GM21619 (cell line): ENCODE data around the gene VSNL1.

ENCODE experiments used
- ATAC-seq: cut with Tn5 transposase; IDR thresholded peaks from one replicate; pipeline ENCODE4 v1.9.1; 2021; ENCODE audit not compliant: unreplicated experiment

The VSNL1 gene

DNA sequence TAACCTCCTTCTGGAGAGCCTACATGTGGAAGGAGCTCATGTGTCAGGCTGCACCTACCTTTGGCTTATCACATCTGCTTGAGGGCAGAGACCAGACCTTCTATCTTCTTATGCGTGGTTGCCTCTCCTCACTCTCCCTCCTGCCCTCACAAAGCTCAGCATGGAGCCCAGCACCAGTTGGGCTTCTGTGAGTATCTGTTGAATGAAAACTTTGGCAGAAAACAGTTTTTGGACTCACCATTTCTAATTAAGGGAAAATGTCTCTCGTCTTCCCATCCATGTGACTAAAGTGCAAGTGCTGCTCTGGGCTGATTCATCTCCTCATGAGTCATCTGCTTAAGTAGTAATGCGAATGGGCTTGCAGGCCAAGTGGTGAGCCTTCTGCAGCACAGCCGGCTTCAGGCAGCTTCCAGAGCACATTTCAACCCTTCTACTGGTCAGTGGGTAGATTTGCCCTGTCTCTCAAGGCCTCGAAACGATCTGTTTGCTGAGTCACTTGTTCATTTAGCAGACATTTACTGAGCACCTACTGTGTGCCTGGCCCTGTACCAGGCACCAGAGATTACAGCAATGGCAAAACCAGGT lies 102.6 kb downstream of the VSNL1 start:
- no peak for ATAC-seq

DNA sequence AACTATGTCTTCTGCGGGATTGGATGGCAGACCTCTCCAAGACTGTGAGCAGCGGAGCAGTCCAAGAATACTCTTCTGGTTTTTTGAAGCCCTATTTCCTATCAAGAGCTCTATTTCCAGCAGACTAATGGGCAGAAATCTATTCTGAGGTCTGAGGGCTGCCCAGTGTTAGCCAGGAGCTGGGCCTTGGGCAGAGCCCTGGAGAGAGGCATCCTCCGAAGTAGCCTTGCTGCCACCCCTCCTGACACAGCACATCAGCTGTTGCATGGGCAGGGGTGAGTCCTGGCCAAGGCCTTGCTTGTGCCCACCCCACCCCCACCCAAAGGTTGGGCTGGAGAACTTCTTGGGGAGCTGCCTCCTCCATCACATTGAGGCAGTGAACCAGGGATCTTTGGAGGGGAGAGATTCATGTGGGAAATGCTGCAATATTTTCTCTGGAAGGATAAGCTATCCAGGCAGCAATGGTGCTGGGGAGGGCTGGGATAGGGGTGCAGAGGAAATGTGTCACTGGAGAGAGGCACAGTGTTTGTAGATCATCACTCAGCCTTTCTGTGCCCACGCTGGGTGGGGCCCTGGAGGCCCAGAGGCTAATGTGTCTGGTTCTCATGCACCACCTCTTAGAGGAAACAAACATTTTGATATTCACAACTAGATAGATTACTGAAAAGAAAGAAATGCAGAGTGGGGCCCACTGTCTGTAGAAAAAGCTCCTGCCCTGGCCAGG lies 104.7 kb downstream of the VSNL1 start:
- no peak for ATAC-seq

DNA sequence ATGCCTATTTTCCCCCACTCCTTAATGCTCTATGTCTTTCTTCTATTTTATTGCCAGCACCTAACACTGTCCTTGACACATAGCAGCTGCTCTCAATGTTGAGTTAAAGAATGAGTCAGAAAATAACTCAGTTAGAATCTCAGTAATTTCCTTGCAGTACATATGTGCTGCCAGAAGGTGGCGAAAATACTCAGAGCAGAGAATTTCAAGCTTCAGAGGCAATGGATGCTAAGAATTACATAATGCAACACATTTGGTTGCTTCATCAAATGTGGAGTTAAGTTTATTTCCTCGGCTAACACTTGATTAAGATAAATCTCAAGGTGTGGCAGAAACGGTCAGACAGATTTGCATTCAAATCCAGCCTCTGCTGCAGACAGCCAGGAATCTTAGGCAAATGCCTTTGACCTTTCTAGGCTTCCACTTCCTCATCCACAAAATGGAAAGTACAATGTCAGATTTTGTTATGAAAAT lies 105.6 kb downstream of the VSNL1 start:
- ATAC-seq: peak; percentile 87

DNA sequence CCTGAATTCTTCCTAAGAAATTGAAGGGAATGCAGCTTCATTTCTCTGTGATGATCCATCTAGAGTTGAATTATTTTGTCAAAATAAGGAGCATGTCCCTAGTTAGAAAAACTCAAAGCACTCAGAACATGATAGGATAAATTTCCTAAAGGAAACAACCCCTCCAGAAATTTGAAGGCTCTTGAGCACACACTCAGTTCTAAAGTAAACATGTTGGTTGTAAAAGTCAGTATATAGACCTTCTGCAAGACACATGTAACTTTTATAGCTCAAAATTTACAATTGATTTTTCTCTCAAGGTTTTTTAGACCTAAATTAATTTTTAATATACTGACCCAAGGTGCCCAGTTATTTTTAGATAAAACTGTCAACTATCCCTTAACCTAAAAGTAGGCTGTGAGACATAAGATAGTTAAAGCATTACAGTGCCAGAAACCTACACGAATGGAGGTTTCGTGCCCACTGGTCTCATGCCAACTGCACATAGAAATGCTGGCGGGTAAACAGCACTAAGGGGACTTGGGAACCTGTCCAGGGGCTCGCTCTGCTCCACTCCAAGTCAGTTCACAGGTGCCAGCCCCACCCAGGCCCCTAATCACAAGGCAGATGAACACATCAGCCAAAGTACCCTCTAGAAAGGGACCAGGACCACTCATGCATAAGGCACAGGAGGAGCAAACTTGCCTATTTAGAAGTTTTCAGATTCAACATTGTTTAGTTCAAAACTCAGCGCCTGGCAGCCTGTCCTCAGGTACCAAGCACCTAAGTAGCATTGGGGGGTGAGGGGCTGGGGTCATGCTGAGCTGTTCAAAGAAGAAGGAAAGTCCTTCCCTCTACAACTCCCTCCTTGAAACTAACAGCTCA lies 106.6 kb downstream of the VSNL1 start:
- ATAC-seq: no peak

DNA sequence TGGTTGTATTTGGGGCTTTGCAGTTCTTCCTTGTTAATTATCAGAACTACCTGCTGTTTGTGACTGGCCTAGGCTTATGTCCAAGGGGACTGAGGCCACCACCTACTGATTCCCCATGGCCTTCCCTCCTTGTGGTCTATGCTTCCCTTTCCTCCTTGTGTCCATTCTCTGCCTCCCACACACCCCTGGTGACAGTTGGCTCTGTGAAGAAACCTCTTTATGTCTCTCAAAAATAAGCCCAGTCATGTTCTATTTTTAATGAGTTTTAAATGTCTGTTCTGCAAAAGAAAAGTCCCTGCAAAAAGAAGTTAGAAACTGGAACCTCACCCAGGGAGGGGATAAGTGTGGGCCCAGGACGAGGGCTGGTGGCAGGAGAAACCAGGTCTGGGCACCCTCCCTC lies 108.1 kb downstream of the VSNL1 start:
- no peak for ATAC-seq

DNA sequence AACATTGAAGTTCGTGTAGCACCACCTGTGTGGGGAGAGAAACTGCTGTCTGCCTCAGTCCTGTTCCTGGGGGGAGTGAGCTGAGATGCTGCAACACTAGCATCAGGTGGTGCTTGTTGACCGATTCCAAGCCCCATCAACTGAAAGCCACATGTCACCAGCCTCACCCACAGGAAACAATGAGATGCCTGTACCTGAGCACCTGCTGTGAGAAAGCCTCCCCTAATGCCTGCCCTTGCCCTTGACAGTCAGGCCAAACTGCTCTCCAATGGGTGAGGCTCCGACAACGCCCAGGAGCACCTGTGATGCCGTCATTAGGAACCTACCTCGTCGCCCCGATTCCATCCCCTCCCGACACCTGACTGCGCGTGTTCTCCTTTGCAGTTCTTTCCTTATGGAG lies 108.5 kb downstream of the VSNL1 start:
- no peak for ATAC-seq

DNA sequence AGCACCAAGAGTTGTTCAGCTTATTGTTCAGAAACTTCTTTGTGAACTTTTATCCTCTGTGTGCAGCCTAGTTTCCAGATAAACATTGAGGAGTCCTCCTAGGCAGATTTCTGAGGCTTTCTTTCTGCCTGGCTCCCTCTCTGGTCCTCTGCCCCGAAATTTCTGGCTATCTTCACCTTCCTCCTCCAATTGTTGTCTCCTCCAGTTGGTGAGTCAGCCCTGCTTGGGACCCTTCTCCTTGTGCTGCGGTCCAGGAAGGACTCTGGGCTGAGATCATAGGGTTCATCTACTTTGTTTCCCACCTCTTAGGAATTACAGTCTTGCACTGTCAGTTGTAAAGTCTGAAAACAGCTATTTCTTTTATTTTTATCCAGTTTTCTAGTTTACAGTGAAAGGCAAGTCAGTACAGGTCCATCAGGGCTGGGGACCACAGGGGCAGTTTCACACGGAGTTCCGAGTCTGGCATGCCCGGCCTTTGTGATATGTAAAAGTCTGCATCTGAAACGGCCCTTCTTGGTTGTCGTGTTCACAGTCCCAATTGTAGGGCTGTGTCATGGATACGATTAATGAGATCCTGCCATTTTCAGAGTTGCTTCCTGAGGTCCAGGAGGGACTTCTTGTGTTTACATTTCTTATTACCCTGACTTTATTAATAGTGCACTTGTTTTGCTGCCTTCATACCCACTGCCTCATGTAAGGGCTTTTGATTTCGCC lies 112.3 kb downstream of the VSNL1 start:
- no peak for ATAC-seq

DNA sequence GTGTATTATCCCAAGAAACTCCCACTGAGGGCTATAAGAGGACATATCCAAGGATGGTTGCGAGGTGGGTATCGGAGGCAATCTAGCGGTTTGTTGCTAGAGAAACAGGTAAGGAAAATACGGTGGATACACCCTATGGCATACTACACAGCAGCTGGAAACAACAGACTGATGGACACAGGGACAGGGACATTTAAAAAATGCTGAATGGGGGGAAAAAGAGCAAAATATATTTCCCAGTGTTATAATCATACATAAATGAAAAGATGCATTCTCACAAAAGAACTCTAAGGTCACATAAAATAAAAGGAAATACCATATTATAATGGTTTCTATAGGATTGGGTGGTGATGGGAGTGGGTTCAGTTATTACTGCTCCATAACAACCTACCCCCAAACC lies 117.3 kb downstream of the VSNL1 start:
- ATAC-seq: no peak

DNA sequence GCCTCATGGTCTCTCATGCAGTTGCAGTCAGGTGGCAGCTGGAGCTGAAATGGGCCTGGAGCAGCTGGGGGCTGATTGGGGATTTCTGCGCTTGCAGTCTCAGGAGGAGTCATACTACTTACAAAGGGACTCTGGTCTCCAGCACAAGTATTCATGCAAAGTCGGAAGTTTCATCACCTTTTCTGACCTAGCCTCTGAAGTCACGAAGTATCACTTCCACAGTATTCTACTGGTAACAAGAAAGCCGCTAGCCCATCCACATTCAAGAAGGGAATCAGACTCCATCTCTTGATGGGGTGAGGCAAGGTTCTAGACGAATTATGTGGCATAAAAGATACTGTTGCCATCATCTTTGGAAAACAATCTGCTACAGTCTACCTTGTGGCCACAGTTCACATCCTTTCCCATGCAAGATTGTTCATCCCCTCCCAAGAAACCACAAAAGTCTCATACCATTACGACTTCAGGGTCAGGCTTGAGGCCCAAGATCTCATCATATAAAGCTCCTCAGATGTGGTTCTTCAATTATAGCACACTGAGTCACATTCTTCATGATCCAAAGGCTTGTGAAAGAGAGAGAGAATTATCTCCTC lies 117.9 kb downstream of the VSNL1 start:
- ATAC-seq: peak; percentile 59

DNA sequence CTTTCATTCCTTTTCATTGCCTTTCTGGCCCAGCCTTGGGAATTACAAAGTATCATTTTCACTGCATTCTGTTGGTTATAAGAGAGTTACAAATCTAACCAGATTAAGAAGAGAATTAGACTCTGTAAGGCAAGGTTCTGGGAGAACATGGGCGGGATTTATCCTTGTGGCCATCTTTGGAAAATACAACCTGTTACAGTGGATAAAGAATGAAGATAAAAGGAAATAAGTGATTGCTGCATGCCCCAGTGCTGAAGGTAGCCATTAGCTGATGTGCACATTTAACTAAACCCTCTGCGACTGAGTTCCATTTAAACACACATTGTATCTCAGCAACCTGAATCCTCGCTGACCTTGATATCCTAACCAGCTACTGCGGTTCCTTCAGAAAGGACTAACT lies 119.7 kb downstream of the VSNL1 start:
- ATAC-seq: no peak

DNA sequence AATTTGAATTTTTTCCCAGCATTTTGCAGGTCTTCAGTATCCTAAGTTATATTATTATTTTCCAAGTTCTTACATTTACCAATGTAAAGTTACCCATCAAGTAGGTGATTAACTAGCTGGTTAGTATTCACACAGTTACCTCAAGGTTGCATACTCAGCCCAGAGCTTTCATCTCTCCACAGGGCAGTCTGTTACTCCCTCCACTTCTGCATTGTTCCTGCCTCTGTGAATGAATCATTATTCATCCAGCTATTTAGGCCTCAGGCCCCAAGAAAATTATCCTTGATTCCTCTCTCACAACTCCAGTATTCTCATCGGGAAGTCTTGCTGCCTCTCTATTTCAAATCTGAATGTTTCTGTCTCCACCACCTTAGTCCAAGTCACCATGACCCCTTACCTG lies 121.0 kb downstream of the VSNL1 start:
- no peak for ATAC-seq

DNA sequence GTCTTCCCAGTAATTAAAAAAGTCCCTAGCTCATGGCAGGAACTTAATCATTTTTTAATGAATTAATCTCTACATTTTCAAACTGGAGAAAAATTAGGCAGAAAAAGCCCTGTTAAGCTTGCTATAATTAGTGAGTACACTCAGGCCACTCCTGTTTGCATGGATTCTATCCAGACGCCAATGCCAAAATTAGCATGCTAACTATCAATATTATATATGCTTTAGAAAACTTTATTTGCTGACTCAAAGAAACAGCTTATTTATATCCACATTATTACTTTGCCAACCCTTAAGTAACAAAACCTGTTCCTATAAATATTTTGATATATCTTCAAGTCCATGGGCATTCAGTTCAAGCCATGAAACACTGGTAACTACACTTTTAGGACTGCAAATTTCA lies 122.2 kb downstream of the VSNL1 start:
- ATAC-seq: no peak

DNA sequence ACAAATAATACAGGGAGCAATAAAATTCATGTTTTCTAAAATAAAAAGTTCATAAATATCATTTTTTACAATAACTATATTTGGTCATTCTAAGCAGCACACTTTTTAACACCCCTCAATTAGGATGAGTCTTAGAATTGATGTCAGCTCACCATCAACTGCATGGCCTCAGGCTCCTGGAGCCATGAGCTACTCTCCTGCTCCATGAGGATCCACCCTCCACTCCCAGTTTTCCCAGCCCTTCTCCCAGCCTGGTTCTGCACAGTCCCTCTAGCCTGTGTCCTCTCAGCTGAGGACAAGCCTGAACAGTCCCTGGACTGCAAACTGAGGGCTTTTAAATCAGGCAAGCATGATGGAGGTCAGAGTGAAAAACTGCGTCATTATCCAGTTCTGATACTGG lies 124.0 kb downstream of the VSNL1 start:
- no peak for ATAC-seq

DNA sequence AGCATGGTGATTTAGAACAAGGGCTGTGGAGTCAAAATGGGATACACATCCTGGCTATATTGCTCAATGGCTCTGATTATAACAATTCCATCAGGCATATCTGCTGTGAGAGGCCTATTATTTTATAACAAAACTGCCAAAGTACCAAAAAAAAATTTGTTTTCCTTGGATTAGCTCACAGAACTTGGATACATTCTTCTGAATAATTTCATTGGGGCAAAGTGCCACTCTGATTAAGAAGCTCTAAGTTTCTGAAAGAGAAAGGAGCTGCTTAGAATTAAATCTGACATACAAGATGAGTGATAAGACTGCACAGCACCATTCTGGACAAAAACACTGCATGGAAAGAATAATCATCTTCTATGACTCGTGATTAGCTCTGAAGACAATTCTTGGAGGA lies 127.4 kb downstream of the VSNL1 start:
- ATAC-seq: no peak

DNA sequence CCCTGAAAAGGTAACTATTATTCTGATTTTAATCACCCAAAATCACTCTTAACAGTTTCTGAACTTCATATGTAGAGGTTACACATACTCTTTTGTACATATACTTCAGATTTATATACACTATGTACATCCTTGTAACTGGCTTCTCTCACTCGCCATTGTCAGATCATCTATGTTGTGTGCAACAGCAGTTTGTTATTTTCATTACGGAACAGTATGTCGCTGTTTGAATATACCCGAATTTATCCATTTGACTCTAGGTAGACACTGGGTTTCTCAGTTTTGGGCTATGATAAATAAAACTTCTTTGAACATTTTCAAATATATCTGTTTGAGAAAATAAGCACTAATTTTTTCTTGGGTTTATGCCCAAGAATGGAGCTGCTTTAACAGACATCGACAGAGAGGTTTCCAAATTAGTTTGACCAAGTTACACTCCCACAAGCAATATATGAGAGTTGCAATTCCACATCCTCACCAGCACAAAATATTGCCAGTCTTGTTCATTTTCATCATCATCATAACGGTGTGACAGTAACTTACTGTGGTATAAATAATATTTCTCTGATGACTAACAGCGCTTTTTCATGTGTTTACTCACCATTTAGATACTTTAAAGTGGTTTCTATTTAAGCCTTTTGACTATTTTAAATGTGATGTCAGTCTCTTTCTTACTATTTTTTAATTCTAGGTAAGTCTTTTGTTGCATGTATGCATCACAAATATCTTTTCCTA lies 132.3 kb downstream of the VSNL1 start:
- no peak for ATAC-seq

DNA sequence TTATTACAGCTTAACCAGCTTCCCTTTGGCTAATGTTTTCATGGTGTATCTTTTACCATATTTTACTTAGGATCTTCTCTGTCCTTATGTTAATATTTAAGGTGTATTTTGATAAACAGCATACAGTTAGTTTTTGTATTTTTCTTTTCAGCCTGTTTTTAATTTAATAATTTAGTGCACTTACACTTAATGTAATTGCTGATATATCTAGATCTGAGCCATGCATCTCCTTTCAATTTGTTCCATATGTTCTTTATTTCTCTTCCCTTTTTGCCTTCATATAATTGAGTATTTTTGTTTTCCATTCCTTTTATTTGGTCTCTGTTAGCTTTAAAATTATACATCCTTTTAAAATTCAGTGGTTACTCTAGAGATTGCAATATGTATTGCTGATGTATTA lies 134.3 kb downstream of the VSNL1 start:
- no peak for ATAC-seq

DNA sequence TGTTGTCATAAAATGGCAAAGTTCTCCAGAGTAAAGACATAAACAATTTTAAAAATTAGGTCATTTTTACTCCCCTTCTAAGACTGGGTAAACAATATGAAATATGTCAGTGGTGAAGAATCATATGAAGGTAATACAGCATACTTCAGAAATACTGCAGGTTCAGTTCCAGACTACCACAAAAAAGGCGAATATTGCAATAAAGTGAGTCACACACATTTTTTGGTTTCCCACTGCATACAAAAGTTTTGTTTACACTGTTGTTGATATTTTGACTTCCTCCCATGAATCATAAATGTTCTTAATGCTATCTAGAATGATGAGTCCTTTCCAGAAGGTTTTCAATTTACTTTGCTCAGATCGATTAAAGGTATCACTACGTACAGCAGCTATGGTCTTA lies 139.6 kb downstream of the VSNL1 start:
- ATAC-seq: no peak

DNA sequence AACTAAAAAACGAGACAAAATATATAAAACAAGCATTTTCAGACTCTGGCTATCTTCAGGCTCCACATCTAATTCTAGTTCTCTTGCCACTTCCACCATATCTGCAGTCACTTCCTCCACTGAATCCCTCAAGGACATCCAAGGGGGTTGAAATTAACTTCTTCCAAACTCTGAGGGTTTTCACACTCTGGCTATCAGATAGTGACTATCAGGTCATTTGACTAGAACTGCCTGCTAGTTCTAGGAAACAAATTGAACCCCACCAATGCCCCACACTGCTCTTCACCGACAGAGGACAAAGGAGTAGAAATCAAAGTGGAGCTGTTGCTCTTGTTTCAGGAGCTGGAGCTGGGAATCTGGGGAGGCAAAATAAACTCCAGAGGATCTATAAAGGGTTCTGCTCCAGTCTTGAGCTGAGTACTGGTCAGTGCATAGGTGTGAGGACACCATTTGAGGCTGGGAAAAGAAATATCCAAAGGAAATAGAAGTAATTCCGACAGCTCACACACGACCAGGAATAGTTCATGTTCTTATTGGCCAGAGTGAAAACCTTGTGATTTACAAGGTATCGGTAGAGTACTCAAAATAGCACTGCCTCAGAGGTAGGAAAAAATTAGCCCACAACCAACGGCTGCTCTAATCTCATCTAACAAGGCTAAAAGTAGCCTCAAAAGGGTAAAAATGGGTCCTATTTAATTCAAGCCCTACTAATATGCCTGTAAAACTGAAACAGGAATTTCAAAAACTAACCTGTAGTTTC lies 141.8 kb downstream of the VSNL1 start:
- ATAC-seq: no peak

DNA sequence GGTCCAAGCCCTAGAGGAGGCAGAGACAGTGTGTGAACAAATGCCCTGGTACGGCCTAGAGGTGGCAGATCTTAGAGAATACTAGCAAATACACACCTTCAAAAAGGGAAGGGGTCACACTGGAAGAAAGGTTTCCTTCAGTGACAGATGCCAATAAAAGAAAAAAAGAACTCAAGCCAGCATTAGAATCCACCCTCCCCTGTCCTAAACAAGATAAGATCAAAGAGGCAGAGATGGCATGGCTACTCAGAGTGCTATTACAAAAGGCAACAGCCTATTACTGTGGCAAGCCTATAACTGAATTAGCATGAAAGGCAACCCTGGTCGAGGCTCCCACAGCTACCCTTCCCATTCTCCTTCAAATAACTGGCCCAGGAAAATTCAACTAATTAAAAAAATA lies 143.5 kb downstream of the VSNL1 start:
- ATAC-seq: no peak

DNA sequence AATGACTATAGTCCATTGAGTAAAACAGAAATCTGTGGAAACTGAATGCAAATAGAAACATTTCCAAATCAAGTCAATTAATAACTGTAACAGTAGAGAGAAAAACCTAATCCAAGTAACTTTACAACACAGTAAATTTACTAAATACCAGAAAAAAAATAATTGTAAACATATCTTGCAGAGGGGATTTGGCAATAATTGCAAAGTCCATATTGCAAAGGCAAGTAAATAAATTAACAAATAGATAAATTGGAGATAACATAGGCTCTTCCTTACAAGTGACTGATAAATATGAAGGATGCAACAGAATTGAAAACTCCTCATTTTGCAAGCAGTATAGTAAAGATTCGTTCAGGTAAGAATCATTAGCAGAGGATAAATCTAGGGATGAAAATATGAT lies 148.1 kb downstream of the VSNL1 start:
- ATAC-seq: no peak
